Astrocyte (in vitro differentiated cells and primary cell): ENCODE data around the gene PXK.

Experiments
- EZH2 ChIP-seq: IDR thresholded peaks from 2 replicates; pipeline ENCODE4 v1.6.1; 2012; ENCODE audit warnings: mild to moderate bottlenecking, low read length, inconsistent platforms; ENCODE audit not compliant: insufficient read depth
- TF ChIP-seq, protein P1 (sequence below): IDR thresholded peaks from 2 replicates; pipeline ENCODE4 v1.5.1; 2011; ENCODE audit warnings: low read depth, mild to moderate bottlenecking, inconsistent platforms, low read length, moderate library complexity; ENCODE audit not compliant: insufficient read depth

DNA sequence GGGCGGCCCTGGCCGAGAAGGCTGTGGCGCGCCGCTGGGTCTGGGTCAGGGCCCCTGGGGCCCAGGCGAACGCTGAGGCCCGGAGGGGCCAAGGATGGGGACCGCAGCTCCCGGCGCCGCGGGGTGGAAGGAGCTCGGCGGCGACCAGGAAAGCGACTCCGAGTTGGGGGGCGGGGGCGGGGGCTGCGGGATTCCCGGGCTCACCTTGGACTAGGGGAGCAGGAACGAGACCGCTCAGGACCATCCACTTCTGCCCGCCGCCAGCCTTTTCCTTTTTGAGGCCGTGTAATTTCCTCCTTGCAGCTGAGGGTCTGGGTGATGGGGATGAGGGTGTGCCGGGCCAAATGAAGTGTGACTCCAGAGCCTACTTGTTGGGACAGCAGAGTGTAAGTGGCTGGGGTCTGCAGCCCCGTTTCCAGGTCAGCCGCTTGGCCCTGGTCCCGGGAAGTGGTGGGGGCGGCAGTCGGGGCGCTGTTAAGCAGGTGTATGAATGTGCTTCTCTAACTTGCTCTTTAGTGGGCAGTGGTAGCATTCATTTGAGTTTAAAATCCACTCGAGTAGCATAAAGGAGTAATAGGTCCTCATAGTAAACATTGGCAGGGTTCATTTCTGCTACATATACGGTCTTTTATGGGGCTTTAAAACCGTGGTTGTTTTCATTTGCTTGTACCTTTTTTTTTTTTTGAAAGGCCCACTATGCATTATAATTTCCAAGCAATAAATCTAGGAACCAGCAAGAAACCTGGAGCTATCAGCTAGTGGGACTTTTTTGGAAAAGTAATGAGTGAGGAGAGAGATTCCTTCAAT, 717 bp downstream of the PXK start:
- TF ChIP-seq, protein P1, sequence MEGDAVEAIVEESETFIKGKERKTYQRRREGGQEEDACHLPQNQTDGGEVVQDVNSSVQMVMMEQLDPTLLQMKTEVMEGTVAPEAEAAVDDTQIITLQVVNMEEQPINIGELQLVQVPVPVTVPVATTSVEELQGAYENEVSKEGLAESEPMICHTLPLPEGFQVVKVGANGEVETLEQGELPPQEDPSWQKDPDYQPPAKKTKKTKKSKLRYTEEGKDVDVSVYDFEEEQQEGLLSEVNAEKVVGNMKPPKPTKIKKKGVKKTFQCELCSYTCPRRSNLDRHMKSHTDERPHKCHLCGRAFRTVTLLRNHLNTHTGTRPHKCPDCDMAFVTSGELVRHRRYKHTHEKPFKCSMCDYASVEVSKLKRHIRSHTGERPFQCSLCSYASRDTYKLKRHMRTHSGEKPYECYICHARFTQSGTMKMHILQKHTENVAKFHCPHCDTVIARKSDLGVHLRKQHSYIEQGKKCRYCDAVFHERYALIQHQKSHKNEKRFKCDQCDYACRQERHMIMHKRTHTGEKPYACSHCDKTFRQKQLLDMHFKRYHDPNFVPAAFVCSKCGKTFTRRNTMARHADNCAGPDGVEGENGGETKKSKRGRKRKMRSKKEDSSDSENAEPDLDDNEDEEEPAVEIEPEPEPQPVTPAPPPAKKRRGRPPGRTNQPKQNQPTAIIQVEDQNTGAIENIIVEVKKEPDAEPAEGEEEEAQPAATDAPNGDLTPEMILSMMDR: no peak
- no peak for TF ChIP-seq EZH2
